Gastroesophageal sphincter (tissue), 4 donors: ENCODE measurements around the gene FYN. TPM values are rescaled to one million over a fixed set of nuclear protein-coding genes. Genes with fewer than 3 reads are reported as not detected.

ENCODE experiments used
- ATAC-seq: fragments of 150-250 bp; one replicate; pipeline ENCODE4 v1.9.1; 2016; ENCODE audit warnings: mild to moderate bottlenecking, moderate library complexity
- H3K27ac ChIP-seq, 4 donors: fragments of 200-600 bp; sonication (generic) in 3 of 4; 1 replicate in 3 of 4; 2 replicates in 1 of 4; pipeline ENCODE4 v1.5.1; 2016 to 2019
- H3K27me3 ChIP-seq: fragments of 200-600 bp; sonication (generic); one replicate; pipeline ENCODE4 v1.5.1; 2019
- H3K36me3 ChIP-seq, 2 donors: fragments of 200-600 bp; sonication (generic); one replicate each; pipeline ENCODE4 v1.5.1; 2019; ENCODE audit warnings: control low read depth in 1 of 2
- H3K4me1 ChIP-seq, 3 donors: fragments of 200-600 bp; sonication (generic); 1 replicate in 2 of 3; 2 replicates in 1 of 3; pipeline ENCODE4 v1.5.1; 2016 to 2019; ENCODE audit warnings: control low read depth in 2 of 3
- H3K4me3 ChIP-seq, 2 donors: fragments of 200-600 bp; sonication (generic); one replicate each; pipeline ENCODE4 v1.5.1; 2019; ENCODE audit warnings: mild to moderate bottlenecking in 1 of 2, moderate library complexity in 1 of 2
- H3K9me3 ChIP-seq, 3 donors: fragments of 200-600 bp; sonication (generic); one replicate each; pipeline ENCODE4 v1.5.1; 2017 to 2019; ENCODE audit warnings: control low read depth in 2 of 3
- EP300 ChIP-seq: sonication (generic); formaldehyde crosslinking; IDR thresholded peaks from one replicate; pipeline ENCODE4 v1.6.1; 2017; ENCODE audit warnings: antibody characterized with exemption, mild to moderate bottlenecking
- POLR2A ChIP-seq, 2 donors: fragments of 450-650 bp; IDR thresholded peaks; one replicate each; pipeline ENCODE4 v1.6.1; 2017; ENCODE audit warnings: antibody characterized with exemption in 2 of 2, mild to moderate bottlenecking in 2 of 2, moderate library complexity in 1 of 2
- POLR2AphosphoS5 ChIP-seq: sonication (generic); formaldehyde crosslinking; IDR thresholded peaks from one replicate; pipeline ENCODE4 v1.6.1; 2017; ENCODE audit warnings: antibody characterized with exemption
- whole genome bisulfite sequencing, 2 donors: methylation state at CpG; one replicate each; pipeline ENCODE4 v1.1.5; 2018; ENCODE audit warnings: low coverage in 1 of 2; 5-methylcytosine and 5-hydroxymethylcytosine counted together
- total RNA-seq, 4 donors: library from RNA; depleted of rRNA; stranded (reverse); fragments of >200 nt; gene quantifications; one replicate each; pipeline ENCODE4 v1.1.0, GENCODE V29; 2016
- TF ChIP-seq, protein P1 (sequence below), 4 experiments: fragments of 200-600 bp in 2 of 4; fragments of 450-650 bp in 2 of 4; sonication (generic) in 1 of 4; IDR thresholded peaks; one replicate each; pipeline ENCODE4 v1.5.1; 2017 to 2019; ENCODE audit warnings: antibody characterized with exemption in 4 of 4, mild to moderate bottlenecking in 2 of 4, moderate library complexity in 2 of 4

The FYN gene
- total RNA-seq, 4 donors from 2014 or later: 58.6 to 101 (median 69.9) TPM

DNA sequence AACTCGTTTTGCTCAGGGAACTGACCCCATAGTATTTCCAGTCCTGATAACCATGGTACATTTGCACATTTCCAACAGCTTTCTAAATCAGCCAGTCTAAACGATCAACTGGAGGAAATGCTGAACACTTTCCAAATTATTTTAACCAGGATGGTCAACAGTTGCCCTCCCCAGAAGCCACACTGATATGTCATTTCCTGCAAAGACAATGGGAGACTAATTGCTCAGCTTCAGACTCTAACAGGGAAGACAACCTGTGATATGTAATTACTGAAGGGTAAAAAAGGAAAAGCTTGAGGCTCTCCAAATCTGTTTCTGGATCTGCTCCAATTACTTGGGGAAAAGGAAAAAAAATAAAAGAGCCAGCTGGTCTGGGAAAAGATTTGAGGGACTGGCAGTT, 88.8 kb downstream of the FYN start:
- peak overlapping the region in 1 of 4 donors; percentile 7 for H3K27ac ChIP-seq

DNA sequence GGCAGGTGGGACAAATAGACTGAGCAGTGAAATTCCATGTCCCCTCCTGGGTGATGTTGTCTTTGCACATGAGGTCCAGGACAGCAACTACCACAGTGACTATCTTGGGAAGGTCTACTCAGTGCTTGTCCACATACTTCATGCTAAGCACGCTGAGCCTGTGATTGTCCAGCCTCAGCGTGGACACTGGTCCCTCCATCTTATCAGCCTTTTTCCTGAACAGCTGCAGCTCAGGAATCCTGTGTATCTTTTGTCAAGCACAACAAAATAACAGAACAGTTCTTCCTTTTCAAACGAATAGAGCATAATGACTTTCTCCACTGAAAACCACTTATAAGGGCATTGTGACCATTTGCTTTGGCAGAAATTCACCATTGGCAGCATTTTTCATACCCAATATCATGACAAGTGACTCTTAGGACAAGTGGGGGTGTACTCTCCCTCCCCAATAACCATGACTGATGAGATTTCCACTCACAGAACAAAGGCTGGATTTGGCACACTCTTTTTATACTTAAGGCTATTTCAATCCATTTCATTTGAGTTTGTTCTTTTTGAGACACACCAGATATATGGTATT, 90.3 kb downstream of the FYN start:
- TF ChIP-seq EP300 (no peak), POLR2AphosphoS5 (no peak), POLR2A (IDR thresholded peaks at IDR 0.05) (no peak)
- TF ChIP-seq, protein P1, sequence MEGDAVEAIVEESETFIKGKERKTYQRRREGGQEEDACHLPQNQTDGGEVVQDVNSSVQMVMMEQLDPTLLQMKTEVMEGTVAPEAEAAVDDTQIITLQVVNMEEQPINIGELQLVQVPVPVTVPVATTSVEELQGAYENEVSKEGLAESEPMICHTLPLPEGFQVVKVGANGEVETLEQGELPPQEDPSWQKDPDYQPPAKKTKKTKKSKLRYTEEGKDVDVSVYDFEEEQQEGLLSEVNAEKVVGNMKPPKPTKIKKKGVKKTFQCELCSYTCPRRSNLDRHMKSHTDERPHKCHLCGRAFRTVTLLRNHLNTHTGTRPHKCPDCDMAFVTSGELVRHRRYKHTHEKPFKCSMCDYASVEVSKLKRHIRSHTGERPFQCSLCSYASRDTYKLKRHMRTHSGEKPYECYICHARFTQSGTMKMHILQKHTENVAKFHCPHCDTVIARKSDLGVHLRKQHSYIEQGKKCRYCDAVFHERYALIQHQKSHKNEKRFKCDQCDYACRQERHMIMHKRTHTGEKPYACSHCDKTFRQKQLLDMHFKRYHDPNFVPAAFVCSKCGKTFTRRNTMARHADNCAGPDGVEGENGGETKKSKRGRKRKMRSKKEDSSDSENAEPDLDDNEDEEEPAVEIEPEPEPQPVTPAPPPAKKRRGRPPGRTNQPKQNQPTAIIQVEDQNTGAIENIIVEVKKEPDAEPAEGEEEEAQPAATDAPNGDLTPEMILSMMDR (IDR thresholded peaks at IDR 0.05): no peak
- no peak overlapping the region for H3K27ac ChIP-seq
- H3K4me3 ChIP-seq: no peak overlapping the region
- H3K9me3 ChIP-seq: no peaks in the 10 kb centered on the region
- H3K27me3 ChIP-seq: no peaks in the 10 kb centered on the region
- no peak for ATAC-seq
- 65 to 75% methylated on average over 3 of the region's 3 CpGs for WGBS, 2 donors
- H3K4me1 ChIP-seq: peaks cover 0 to 34% (median 4%) of the 10 kb centered on the region in 3 donors
- H3K36me3 ChIP-seq: no peaks in the 10 kb centered on the region

More for the DNA sequence above, 88.8 kb downstream of the FYN start:
- Histone ChIP-seq H3K27me3 (no peaks in the 10 kb centered on the region), H3K4me1 (peaks cover 0 to 43% (median 15%) of the 10 kb centered on the region in 3 donors), H3K36me3 (no peaks in the 10 kb centered on the region), H3K9me3 (no peaks in the 10 kb centered on the region), H3K4me3 (no peak overlapping the region)
- ATAC-seq: peak; percentile 34
- WGBS, 2 donors: 5 to 60% methylated on average over 2 of the region's 2 CpGs
- no peak for TF ChIP-seq EP300
- TF ChIP-seq POLR2A (IDR thresholded peaks at IDR 0.05): no peak

DNA sequence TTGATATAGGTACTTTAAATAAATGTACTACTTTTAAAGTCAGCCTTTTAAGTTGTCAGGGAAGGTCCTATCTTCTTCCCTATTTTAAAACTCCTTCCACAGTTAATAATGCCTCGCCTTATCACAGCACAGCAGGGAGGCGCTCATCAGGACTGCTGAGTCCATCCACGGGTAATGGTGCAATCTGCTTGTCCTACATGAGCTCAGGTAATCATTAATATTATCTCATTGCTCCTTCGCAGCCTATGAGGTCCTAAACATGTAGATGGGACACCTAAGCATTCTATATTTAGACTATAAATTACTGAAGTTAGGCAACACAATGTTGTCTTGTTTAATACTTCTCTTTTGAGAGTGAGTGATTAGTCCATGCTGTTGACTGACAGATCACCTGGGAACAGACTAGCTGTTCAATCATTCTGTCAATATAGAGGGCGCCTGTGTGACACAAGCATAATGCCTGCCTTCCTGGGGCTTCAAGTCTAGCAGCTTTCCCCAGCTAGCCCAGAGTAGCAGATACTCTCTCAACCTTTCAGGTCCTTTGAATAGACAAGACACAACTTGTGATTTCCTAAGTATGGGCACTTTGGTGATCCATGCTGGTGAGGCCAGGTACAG, 91.0 kb downstream of the FYN start:
- Histone ChIP-seq H3K4me3 (no peak overlapping the region), H3K27ac (no peak overlapping the region), H3K4me1 (peaks cover 0 to 41% (median 4%) of the 10 kb centered on the region in 3 donors), H3K9me3 (no peaks in the 10 kb centered on the region), H3K27me3 (no peaks in the 10 kb centered on the region), H3K36me3 (no peaks in the 10 kb centered on the region)
- no peak for ATAC-seq
- WGBS, 2 donors: 94 to 98% methylated on average over 4 to 5 of the region's 5 CpGs
- TF ChIP-seq, protein P1 (IDR thresholded peaks at IDR 0.05): no peak
- TF ChIP-seq POLR2A (IDR thresholded peaks at IDR 0.05): no peak
- TF ChIP-seq POLR2AphosphoS5: no peak
- no peak for TF ChIP-seq EP300

DNA sequence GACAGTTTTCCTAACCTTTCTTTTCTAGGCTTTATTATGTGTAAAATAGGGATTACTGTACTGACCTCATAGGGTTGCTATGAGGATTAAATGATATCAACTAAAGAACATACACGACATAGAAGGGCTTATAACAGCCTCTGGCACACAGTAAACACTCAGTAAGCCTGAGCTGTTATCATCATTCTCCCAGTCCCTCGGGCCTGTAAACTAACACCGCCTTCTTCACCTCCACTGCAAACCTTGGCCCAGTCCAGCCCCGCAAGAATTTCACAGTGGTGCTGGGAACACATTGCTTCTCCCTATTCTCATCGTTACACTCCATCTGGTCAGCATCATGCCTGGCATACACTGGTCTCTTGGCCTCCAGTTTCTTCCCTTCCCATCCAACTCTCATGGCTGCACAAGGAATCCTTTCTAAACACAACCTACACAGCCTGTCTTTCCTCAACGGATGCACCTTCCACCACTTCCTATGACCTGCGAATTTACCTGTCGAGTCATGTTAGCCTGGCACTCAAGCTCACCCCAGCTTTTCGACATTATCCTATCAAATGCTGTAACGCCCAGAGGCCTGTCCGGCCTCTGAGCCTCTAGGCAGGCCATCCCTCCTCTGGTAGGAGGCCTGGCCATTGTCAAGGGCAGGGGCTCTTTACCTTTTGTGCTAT, 92.1 kb downstream of the FYN start:
- H3K36me3 ChIP-seq: no peaks in the 10 kb centered on the region
- H3K27me3 ChIP-seq: no peaks in the 10 kb centered on the region
- peak; percentile 52 for ATAC-seq
- WGBS, 2 donors: 54 to 62% methylated on average over 11 of the region's 11 CpGs
- TF ChIP-seq EP300 (no peak), POLR2A (IDR thresholded peaks at IDR 0.05) (no peak), POLR2AphosphoS5 (peak; percentile 30)
- TF ChIP-seq, protein P1 (IDR thresholded peaks at IDR 0.05): no peak
- peaks cover 0 to 48% (median 4%) of the 10 kb centered on the region in 3 donors for H3K4me1 ChIP-seq
- no peak overlapping the region for H3K4me3 ChIP-seq
- no peaks in the 10 kb centered on the region for H3K9me3 ChIP-seq
- H3K27ac ChIP-seq: peak overlapping the region in 1 of 4 donors; percentile 6

DNA sequence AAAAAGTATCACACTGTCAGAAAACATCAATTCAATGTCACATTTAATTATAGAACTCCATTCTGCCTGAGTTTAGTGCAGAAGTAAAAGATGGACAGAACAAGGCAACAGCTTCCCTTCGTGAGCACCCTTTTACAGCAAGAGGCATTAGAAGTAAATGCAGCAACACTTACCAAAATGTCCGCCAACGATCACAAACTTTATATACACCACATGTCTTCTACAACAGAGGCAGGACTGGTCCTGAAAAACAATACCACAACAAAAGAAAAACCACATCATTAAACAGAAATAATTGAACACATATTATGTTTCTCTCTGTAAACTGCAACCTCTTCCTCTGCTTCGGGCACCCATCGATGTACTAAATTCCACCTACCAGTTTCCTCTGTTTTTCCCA, 92.9 kb downstream of the FYN start:
- no peak overlapping the region for H3K27ac ChIP-seq
- H3K27me3 ChIP-seq: no peaks in the 10 kb centered on the region
- WGBS, 2 donors: 87 to 95% methylated on average over 5 of the region's 5 CpGs
- no peak for ATAC-seq
- TF ChIP-seq POLR2A (IDR thresholded peaks at IDR 0.05) (no peak), EP300 (no peak), POLR2AphosphoS5 (no peak)
- TF ChIP-seq, protein P1 (IDR thresholded peaks at IDR 0.05): no peak
- H3K36me3 ChIP-seq: no peaks in the 10 kb centered on the region
- peaks cover 0 to 55% (median 4%) of the 10 kb centered on the region in 3 donors for H3K4me1 ChIP-seq
- no peak overlapping the region for H3K4me3 ChIP-seq
- no peaks in the 10 kb centered on the region for H3K9me3 ChIP-seq
